NCI-H1105 (cell line): ENCODE data around the gene TAF1C.
"Not testable (repeated sequence)": the region's sequence is repeated elsewhere in the genome, so short reads cannot be mapped to it uniquely, and the experiment has no call there.

Source experiments
- DNase-seq: peaks from one replicate; lab custom pipeline; 2025; lab: John Stamatoyannopoulos, UW

The TAF1C gene

GRCh38 chr16:84207879-84208278 lies 21.0 kb upstream of the TAF1C start:
- DNase-seq: no peak

- DNase-seq: no peak
These were observed 20.4 kb upstream of the TAF1C start for GRCh38 chr16:84207251-84207650.

- no peak for DNase-seq
These were observed 19.3 kb upstream of the TAF1C start for GRCh38 chr16:84205976-84206691.

- DNase-seq: not testable (repeated sequence)
These were observed 18.3 kb upstream of the TAF1C start for GRCh38 chr16:84205123-84205522.

- not testable (repeated sequence) for DNase-seq
These were observed 17.7 kb upstream of the TAF1C start for GRCh38 chr16:84204551-84204950.

GRCh38 chr16:84199861-84200260 lies 13.0 kb upstream of the TAF1C start:
- no peak for DNase-seq

GRCh38 chr16:84199097-84199496 lies 12.2 kb upstream of the TAF1C start:
- DNase-seq: no peak

- DNase-seq: no peak
These were observed 11.5 kb upstream of the TAF1C start for GRCh38 chr16:84198401-84198800.

- no peak for DNase-seq
These were observed 10.7 kb upstream of the TAF1C start for GRCh38 chr16:84197466-84198128.

- DNase-seq: no peak
These were observed 10.0 kb upstream of the TAF1C start for GRCh38 chr16:84196727-84197394.

GRCh38 chr16:84196101-84196500 lies 9.2 kb upstream of the TAF1C start:
- no peak for DNase-seq

GRCh38 chr16:84195201-84196093 lies 8.6 kb upstream of the TAF1C start:
- no peak for DNase-seq

- DNase-seq: no peak
These were observed 7.8 kb upstream of the TAF1C start for GRCh38 chr16:84194470-84195200.

- no peak for DNase-seq
These were observed 7.2 kb upstream of the TAF1C start for GRCh38 chr16:84194018-84194417.

- no peak for DNase-seq
These were observed 6.6 kb upstream of the TAF1C start for GRCh38 chr16:84193480-84193879.

GRCh38 chr16:84191466-84191865 lies 4.6 kb upstream of the TAF1C start:
- DNase-seq: no peak

GRCh38 chr16:84190731-84191388 lies 4.0 kb upstream of the TAF1C start, which contains the start of gene ADAD2:
Gene ADAD2 (plus strand): TSS chr16:84191157. CDS start chr16:84191231, 74 bp downstream.
- no peak for DNase-seq

GRCh38 chr16:84184775-84185174 lies 2.1 kb downstream of the TAF1C start:
- DNase-seq: no peak

- DNase-seq: no peak
These were observed 2.8 kb downstream of the TAF1C start for GRCh38 chr16:84183911-84184591.

GRCh38 chr16:84183572-84183875 lies 3.3 kb downstream of the TAF1C start:
- no peak for DNase-seq
